Measurements from ENCODE around the gene LINGO4. TPM values are rescaled to one million over a fixed set of nuclear protein-coding genes. Genes with fewer than 3 reads are reported as not detected.
A peak's percentile ranks its signal among the peaks of the same experiment; 100 is the strongest.

The LINGO4 gene, protein sequence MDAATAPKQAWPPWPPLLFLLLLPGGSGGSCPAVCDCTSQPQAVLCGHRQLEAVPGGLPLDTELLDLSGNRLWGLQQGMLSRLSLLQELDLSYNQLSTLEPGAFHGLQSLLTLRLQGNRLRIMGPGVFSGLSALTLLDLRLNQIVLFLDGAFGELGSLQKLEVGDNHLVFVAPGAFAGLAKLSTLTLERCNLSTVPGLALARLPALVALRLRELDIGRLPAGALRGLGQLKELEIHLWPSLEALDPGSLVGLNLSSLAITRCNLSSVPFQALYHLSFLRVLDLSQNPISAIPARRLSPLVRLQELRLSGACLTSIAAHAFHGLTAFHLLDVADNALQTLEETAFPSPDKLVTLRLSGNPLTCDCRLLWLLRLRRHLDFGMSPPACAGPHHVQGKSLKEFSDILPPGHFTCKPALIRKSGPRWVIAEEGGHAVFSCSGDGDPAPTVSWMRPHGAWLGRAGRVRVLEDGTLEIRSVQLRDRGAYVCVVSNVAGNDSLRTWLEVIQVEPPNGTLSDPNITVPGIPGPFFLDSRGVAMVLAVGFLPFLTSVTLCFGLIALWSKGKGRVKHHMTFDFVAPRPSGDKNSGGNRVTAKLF
- not detected for polyA plus RNA-seq (2012; ENCODE audit: insufficient read depth, insufficient read length)

DNA sequence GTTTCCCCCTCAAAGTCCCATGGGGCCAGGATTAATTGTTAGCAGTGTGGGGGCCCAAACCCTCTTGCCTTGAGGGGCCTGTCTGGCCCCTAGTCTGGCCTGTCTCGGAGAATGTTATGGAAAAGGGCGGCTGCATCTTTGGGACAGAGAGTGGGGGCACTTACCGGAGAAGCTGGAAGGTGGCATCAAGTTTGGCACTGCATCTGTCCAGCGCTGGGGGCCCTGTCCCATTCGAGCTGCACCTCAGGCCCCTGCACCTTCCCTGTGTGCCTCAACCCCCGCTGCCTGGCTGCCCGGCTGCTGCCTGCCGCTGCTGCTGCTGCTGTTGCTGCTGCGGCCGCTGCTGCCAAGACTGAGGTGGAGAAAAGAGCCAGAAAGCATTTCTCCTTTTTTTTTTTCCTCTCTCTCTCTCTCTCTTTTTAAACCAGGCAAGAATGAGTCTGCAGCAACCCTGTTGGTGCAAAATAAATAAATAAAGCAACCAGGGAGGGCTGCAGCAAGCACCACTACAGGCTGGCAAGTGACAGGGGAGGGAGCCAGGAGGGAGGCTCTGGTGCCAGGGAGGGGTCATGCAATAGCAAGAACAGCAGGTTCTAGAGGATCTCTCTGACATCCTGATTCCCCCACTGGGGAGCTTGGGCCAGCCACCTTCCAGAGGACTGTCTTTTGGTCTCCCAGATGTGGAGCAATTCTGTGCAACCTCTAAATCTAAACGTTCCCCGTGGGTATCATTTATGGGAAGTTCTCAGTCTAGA is at the start of gene LINGO4:
Gene LINGO4, minus strand, starts transcription at position 354 of the 755 bp plus-strand sequence. CDS start 2,715 bp downstream, outside the sequence.
- no peak within 1 kb of the TSS for H3K4me3 ChIP-seq (ENCODE audit: low read length)
- no peak for DNase-seq (ENCODE audit: low read depth, low spot score)

- no peak overlapping the region for H3K4me3 ChIP-seq (ENCODE audit: low read length)
- DNase-seq (ENCODE audit: low read depth, low spot score), result no peak
Observed at GRCh38 chr1:151854658-151855057, 49.4 kb upstream of the LINGO4 start.

DNA sequence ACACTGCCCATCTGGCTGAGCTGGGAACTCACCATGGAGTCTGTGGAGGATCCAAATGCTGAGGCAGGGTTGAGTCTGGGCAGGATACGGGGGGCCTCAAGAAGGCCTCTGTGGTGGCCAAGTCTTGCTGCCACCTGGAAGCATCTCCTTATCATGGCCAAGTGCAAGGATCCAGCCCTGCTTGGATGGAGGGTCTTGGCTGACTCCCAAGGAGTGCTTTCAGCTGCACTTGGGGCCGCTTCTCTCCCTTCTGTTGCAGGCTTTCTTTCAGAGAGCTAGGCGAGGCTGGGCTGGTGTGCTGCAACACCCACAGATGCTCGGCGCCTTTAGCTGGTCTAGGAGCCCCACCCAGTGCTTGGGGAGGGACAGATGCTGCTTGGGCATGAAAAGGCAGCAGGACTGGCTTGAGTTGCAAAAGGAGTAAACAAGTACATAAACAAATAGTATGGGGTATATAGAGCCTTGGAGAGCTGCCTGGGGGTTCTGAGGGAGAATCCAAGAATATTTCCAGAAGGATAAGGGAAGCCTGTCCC is 48.3 kb upstream of the LINGO4 start, which contains the start of gene THEM5:
Gene THEM5, minus strand, starts transcription at position 302 of the 533 bp plus-strand sequence. Its CDS starts 147 bp downstream, at position 155.
- no peak within 1 kb of the TSS for H3K4me3 ChIP-seq (ENCODE audit: low read length)
- DNase-seq (ENCODE audit: low read depth, low spot score), result no peak

DNA sequence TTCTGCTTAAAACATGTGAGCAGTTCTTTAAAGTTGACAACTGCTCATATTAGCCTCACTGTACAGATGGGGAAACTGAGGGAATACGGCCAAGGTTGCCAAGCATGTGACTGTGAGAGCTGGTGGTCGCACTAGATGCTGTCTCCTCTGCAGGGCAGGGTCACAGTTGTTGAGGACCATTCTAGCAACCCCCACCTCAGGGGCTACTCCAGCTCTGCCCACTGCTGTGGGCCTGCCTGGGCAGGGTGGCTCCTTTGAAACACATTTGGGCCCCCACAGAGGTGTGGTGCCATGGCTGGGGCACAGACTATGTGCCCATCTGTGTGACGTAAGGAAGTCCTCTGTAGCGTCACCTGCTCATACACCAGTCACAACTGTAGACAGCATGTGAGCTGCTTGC is 47.5 kb upstream of the LINGO4 start:
- no peak for DNase-seq (ENCODE audit: low read depth, low spot score)
- H3K4me3 ChIP-seq (ENCODE audit: low read length), result no peak overlapping the region

DNA sequence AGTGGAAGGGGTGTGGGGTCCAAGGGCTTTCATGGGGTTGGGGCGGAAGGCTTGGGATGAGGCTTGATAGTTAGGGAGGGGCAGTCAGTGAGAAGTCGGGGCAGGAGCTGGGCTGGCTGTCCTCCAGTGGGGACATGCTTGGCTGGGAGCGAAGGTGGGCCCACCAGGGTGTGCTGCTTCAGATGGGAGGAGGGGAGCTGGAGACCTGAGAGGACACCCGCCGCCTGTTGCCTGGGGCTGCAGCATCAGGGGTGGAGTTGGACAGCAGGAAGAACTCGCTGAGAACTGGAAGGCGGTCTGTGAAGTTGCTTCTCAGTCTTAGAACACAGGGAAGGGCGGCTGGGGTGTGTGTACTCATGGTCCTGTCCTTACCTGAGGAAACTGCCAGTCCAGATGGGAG is 46.7 kb upstream of the LINGO4 start:
- no peak for DNase-seq (ENCODE audit: low read depth, low spot score)

GRCh38 chr1:151849871-151850270 is 44.7 kb upstream of the LINGO4 start:
- no peak for DNase-seq (ENCODE audit: low read depth, low spot score)
- H3K4me3 ChIP-seq (ENCODE audit: low read length), result no peak overlapping the region

More for the DNA sequence above, 46.7 kb upstream of the LINGO4 start:
- H3K4me3 ChIP-seq (ENCODE audit: low read length), result no peak overlapping the region

- no peak for DNase-seq (ENCODE audit: low read depth, low spot score)
- no peak overlapping the region for H3K4me3 ChIP-seq (ENCODE audit: low read length)
Observed at GRCh38 chr1:151849126-151849525, 43.9 kb upstream of the LINGO4 start.

- no peak overlapping the region for H3K4me3 ChIP-seq (ENCODE audit: low read length)
- DNase-seq (ENCODE audit: low read depth, low spot score), result no peak
Observed at GRCh38 chr1:151847867-151848596, 42.8 kb upstream of the LINGO4 start.

GRCh38 chr1:151846686-151847237 is 41.5 kb upstream of the LINGO4 start:
- no peak overlapping the region for H3K4me3 ChIP-seq (ENCODE audit: low read length)

DNA sequence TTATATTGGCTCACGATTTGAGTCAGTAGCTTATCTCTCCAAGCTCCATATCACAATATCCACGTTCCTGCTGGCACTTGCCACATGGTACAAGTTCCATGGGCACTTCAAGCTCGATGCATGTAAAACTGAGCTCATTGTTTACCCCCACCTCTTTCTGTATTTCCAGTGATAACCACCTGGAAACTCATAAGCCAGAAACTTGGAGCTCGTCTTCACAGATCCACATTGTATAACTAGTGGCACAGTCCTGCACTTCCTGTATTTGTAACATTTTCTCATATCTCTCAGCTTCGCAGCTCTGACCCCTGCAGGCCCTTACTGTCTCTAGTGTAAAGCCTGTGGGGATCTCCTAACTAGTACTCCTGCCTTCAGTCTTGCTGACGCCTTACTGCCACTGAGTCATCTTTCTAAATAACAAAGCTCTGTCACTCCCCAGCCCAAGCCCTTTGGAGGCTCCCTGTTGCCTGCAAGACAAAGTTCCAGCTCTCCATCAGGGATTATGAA is 40.9 kb upstream of the LINGO4 start:
- DNase-seq (ENCODE audit: low read depth, low spot score), result no peak
- no peak overlapping the region for H3K4me3 ChIP-seq (ENCODE audit: low read length)

More at GRCh38 chr1:151846686-151847237, 41.5 kb upstream of the LINGO4 start:
- no peak for DNase-seq (ENCODE audit: low read depth, low spot score)

GRCh38 chr1:151843398-151843797 is 38.2 kb upstream of the LINGO4 start:
- H3K4me3 ChIP-seq (ENCODE audit: low read length), result no peak overlapping the region

DNA sequence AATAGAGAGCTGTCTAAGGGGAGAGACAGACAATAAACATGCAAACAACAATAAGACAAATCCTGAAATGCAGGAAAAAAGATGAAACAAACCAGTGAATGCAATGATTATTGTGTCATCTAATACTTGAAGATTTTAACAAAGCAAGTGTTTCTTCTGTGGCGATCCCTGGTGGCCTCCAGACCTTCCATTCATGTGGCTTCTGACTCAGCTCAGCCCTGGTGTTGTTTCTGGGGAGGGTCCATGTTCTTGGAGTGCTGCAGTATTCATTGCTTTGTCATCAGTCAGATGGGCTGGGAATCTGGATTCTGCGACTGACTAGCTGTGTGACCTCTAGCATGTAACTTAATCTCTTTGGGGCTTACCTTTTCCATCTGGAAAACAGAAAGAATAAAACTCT is 35.9 kb upstream of the LINGO4 start:
- H3K4me3 ChIP-seq (ENCODE audit: low read length), result no peak overlapping the region
- DNase-seq (ENCODE audit: low read depth, low spot score), result no peak

More at GRCh38 chr1:151843398-151843797, 38.2 kb upstream of the LINGO4 start:
- DNase-seq (ENCODE audit: low read depth, low spot score), result no peak

GRCh38 chr1:151840421-151840820 is 35.2 kb upstream of the LINGO4 start:
- peak overlapping the region; percentile 53; the same call in 1 of the 2 replicates for H3K4me3 ChIP-seq (ENCODE audit: low read length)
- DNase-seq (ENCODE audit: low read depth, low spot score), result no peak

GRCh38 chr1:151839457-151840403 is 34.5 kb upstream of the LINGO4 start, which contains the start of gene C2CD4D:
Gene C2CD4D, minus strand, starts transcription at chr1:151839820. Its CDS starts 831 bp downstream, at chr1:151838989.
- DNase-seq (ENCODE audit: low read depth, low spot score), result peak; percentile 84

DNA sequence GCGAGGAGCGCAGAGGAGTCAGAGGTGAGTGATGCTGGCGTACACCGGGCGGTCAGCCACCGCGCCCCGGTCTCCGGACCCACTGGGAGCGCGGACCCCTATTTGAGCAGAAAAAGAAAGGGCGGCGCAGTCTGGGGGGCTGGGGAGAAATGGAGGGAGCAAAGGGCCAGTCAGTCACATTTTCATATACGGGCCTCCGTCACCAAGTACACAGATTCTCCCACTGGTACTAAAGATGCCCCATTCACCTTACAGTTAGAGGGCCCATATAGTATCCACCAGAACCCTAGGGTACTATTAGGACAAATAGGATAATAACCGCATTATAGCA is 33.8 kb upstream of the LINGO4 start:
- no peak for DNase-seq (ENCODE audit: low read depth, low spot score)
- peak overlapping the region; percentile 53 for H3K4me3 ChIP-seq (ENCODE audit: low read length)

More at GRCh38 chr1:151839457-151840403, 34.5 kb upstream of the LINGO4 start, which contains the start of gene C2CD4D:
- H3K4me3 ChIP-seq (ENCODE audit: low read length), result peak within 1 kb of the TSS; percentile 53

DNA sequence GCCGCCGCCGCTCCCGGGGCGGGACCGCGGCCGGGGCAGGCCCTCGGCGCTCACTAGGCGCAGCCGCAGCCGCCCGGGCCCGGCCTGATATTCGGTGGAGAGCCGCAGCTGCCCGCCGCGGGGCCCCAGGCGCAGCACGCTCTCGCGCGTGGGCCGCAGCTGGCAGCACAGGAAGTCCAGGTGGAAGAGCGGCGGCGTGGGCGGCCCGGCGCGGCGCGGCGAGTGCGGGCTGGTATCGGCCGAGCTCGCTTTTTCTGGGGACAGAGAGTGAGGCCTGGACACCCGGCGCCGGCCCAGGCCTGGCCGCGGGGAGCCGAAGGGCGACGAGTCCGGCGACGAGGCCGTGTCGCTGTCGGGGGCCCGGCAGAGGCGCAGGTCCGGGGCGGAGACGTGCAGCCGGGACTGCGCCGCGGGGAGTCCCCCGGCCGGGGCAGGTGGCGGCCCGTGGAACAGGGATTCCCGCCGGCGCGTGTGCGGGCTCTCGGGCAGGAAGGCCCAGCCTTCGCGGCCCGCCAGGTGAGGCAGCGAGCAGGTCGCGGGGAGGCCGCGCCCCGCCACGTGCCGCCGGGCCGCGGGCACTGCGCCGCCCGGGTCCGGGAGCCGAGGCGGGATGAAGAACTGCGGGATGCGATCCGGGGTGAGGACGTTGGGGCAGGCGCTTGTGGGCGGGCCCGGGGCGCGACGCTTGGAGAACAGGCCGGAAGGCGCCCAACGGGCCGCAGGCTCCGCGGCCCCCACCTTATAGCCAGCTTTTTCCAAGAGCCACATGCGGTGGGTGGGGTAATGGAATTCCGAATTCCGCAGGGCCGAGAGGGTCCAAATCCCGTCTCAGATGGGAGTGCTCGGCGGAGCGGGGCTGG is 33.2 kb upstream of the LINGO4 start:
- no peak for DNase-seq (ENCODE audit: low read depth, low spot score)
- H3K4me3 ChIP-seq (ENCODE audit: low read length), result no peak overlapping the region

Data from Jurkat, Clone E6-1 (cell line).